ENCODE data around the gene ADGRL3. TPM values are rescaled to one million over a fixed set of nuclear protein-coding genes. Genes with fewer than 3 reads are reported as not detected.

The ADGRL3 gene
- total and polyA plus RNA-seq, 7 donors = under 0.01 to 11.9 (median 5.4) TPM

DNA sequence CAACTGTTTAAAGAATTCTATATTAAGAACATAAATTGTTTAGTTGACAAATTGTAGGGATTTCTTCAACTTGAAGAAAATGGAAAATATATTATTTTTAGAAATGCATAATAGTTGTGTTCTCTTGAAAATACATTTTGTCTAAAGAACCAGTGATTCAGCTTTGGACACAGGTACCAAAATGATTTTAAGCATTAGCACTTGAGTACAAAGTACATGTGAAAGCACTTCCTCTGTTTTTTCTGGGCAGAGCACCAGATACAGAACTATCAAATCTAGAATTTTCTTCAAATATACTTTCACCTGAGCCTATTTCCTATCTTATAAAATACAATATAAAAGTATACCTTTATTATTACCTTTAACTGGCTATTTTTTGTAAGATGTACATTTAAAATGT, 539.8 kb downstream of the ADGRL3 start:
- Histone ChIP-seq H3K4me1 (no peaks in the 10 kb centered on the region), H3K9me3 (no peaks in the 10 kb centered on the region), H3K27me3 (no peaks in the 10 kb centered on the region), H3K27ac (no peak overlapping the region), H3K4me3 (no peak overlapping the region), H3K36me3 (no peaks in the 10 kb centered on the region)
- TF ChIP-seq POLR2A (IDR thresholded peaks at IDR 0.05) = no peak
- TF ChIP-seq POLR2AphosphoS5 (IDR thresholded peaks at IDR 0.05) = no peak
- TF ChIP-seq EP300 (IDR thresholded peaks at IDR 0.05) = no peak
- intact Hi-C loops (cut with DNase I) = no loop called here
- no peak for DNase-seq

DNA sequence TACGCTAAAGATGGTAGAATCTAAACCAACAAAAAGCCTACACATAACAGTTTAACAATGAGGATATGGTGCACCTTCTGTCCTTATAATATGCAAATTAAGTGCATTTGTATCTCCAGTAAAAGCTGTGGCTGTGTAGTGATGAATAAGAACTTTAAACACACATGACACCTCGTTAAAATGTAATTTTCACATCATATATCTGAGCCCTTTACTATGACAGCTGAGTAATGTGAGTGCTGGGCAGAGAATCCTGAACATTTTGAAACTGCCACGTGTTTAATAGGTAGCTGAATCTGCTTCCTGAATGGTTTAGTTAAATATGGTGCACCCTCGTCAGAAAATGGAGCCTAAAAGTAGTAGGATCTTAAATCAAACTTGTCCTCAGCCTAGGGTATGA, 540.8 kb downstream of the ADGRL3 start:
- Histone ChIP-seq H3K4me1 (no peaks in the 10 kb centered on the region), H3K27ac (no peak overlapping the region), H3K27me3 (no peaks in the 10 kb centered on the region), H3K4me3 (no peak overlapping the region), H3K36me3 (no peaks in the 10 kb centered on the region), H3K9me3 (no peaks in the 10 kb centered on the region)
- WGBS, 2 donors = 36 to 40% methylated on average over 4 of the region's 4 CpGs
- no peak for DNase-seq
- TF ChIP-seq, protein P1, sequence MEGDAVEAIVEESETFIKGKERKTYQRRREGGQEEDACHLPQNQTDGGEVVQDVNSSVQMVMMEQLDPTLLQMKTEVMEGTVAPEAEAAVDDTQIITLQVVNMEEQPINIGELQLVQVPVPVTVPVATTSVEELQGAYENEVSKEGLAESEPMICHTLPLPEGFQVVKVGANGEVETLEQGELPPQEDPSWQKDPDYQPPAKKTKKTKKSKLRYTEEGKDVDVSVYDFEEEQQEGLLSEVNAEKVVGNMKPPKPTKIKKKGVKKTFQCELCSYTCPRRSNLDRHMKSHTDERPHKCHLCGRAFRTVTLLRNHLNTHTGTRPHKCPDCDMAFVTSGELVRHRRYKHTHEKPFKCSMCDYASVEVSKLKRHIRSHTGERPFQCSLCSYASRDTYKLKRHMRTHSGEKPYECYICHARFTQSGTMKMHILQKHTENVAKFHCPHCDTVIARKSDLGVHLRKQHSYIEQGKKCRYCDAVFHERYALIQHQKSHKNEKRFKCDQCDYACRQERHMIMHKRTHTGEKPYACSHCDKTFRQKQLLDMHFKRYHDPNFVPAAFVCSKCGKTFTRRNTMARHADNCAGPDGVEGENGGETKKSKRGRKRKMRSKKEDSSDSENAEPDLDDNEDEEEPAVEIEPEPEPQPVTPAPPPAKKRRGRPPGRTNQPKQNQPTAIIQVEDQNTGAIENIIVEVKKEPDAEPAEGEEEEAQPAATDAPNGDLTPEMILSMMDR (IDR thresholded peaks at IDR 0.05) = no peak
- TF ChIP-seq EP300 (IDR thresholded peaks at IDR 0.05) (no peak), POLR2A (IDR thresholded peaks at IDR 0.05) (no peak), POLR2AphosphoS5 (IDR thresholded peaks at IDR 0.05) (no peak)
- intact Hi-C loops (cut with DNase I) = no loop called here

DNA sequence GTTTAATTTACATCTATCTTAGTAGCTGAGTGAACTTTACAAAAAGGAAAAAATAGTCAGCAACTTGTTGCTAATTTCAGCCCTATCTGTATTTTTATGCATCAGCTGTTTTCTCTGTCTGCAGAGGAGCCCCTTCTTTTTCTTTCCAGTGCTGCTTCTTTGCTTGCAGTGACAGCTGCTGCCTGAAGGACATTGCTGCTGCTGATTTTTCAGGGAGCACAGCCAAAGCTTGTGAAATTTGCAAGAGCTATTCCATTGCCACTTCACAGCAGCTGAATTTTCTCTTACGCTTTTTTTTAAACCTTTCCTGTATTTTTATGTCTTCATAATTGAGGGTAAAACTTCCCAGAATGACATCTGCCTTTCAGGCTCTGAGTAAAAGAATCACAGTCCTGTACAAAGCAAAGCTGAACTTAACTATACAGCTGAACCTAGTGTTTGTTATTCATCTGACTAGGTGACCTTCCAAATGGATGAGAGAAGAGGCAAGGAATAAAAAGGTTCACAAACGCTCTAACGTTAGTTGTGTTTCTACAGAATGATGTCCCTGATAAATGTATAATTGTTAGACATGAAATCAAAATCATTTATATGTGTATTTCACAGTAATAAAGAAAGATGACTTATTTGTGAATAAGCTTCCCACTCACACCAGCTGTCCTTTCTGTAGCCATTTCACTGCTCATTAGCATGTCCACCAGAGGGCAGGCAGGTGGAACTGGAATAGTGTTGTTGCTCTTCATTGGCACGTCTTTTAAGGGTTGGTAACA, 541.4 kb downstream of the ADGRL3 start:
- 57 to 60% methylated on average over 4 of the region's 4 CpGs for WGBS, 2 donors
- intact Hi-C loops (cut with DNase I) = no loop called here
- Histone ChIP-seq H3K9me3 (no peaks in the 10 kb centered on the region), H3K36me3 (no peaks in the 10 kb centered on the region), H3K4me1 (no peaks in the 10 kb centered on the region), H3K27ac (no peak overlapping the region), H3K27me3 (no peaks in the 10 kb centered on the region), H3K4me3 (no peak overlapping the region)
- no peak for TF ChIP-seq POLR2AphosphoS5 (IDR thresholded peaks at IDR 0.05)
- TF ChIP-seq EP300 (IDR thresholded peaks at IDR 0.05) = no peak
- TF ChIP-seq, protein P1 (IDR thresholded peaks at IDR 0.05) = peak in 1 of 4 experiments; percentile 12
- no peak for DNase-seq

DNA sequence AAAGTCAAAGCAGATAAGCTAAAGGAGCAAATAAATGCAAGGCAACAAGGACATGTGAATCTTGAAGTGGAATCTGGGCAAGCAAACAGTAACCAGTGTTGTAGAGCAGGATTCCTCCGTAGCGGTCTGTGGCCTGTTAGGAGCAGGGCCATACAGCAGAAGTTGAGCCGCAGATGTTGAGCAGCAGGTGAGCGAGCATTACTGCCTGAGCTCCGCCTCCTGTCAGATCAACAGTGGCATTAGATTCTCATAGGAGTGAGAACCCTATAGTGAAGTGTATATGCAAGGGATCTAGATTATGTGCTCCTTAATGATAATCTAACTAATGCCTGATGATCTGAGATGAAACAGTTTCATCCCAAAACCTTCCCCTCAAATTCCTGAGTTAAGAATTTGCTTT, 550.7 kb downstream of the ADGRL3 start:
- WGBS, 2 donors = 85 to 92% methylated on average over 5 of the region's 5 CpGs
- no peaks in the 10 kb centered on the region for H3K4me1 ChIP-seq
- no peak for DNase-seq
- intact Hi-C loops (cut with DNase I) = no loop called here
- TF ChIP-seq POLR2A (IDR thresholded peaks at IDR 0.05) (no peak), POLR2AphosphoS5 (IDR thresholded peaks at IDR 0.05) (no peak), EP300 (IDR thresholded peaks at IDR 0.05) (no peak)
- TF ChIP-seq, protein P1 (IDR thresholded peaks at IDR 0.05) = no peak
- no peaks in the 10 kb centered on the region for H3K9me3 ChIP-seq
- no peak overlapping the region for H3K4me3 ChIP-seq
- H3K27me3 ChIP-seq = no peaks in the 10 kb centered on the region
- H3K36me3 ChIP-seq = no peaks in the 10 kb centered on the region
- H3K27ac ChIP-seq = no peak overlapping the region

DNA sequence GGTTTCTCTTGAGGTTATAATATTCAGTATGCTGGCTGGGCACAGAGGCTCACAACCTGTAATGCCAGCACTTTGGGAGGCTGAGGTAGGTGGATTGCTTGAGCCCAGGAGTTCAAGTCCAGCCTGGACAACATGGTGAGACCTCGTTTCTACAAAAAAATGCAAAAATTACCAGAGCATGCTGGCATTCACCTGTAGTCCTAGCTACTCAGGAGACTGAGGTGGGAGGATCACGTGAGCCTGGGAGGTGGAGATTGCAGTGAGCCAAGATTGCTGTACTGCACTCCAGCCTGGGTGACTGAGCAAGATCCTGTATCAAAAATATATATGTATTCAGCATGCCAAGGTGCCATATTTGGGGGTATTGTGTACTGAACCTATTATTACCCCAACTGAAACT, 552.5 kb downstream of the ADGRL3 start:
- no peak for TF ChIP-seq EP300 (IDR thresholded peaks at IDR 0.05)
- TF ChIP-seq, protein P1 (IDR thresholded peaks at IDR 0.05) = no peak
- no peak for TF ChIP-seq POLR2A (IDR thresholded peaks at IDR 0.05)
- no peak for TF ChIP-seq POLR2AphosphoS5 (IDR thresholded peaks at IDR 0.05)
- Histone ChIP-seq H3K27me3 (no peaks in the 10 kb centered on the region), H3K9me3 (no peaks in the 10 kb centered on the region), H3K4me3 (no peak overlapping the region), H3K27ac (no peak overlapping the region), H3K36me3 (no peaks in the 10 kb centered on the region), H3K4me1 (no peaks in the 10 kb centered on the region)
- WGBS, 2 donors = 48 to 79% methylated on average over 2 of the region's 2 CpGs
- intact Hi-C loops (cut with DNase I) = no loop called here
- DNase-seq = no peak
